ENCODE data around the gene B4GALT2. TPM values are rescaled to one million over a fixed set of nuclear protein-coding genes. Genes with fewer than 3 reads are reported as not detected.

The B4GALT2 gene
- total and polyA plus RNA-seq, 2 donors (not counting 3 experiments of a cell fraction or from before 2014, with no cell fraction given), result 80.0 to 103 TPM

- H3K27ac ChIP-seq (ENCODE audit: insufficient read depth, low read depth, low read length), result no peak overlapping the region
- no peak for DNase-seq (ENCODE audit: low read depth, low spot score)
- H3K4me3 ChIP-seq (replicated peaks in 1 of 3; ENCODE audit: insufficient read depth in 1 of 3, low read depth in 1 of 3, low read length in 3 of 3), result no peak overlapping the region
- H3K4me1 ChIP-seq (ENCODE audit: control insufficient read depth, extremely low read depth, insufficient read depth, low read length), result peaks cover 15% of the 10 kb centered on the region
- intact Hi-C loops (cut with micrococcal nuclease), result no loop called here
- no peak overlapping the region for H2AFZ ChIP-seq (ENCODE audit: low read depth, low read length)
- H3K36me3 ChIP-seq (ENCODE audit: control insufficient read depth in 2 of 2, extremely low read depth in 1 of 2, insufficient read depth in 2 of 2, low read length in 2 of 2), result peaks cover 0 to 13% of the 10 kb centered on the region in 2 experiments
- TF ChIP-seq MYC (IDR thresholded peaks at IDR 0.05; ENCODE audit: low read depth, low read length) (no peak), MAX (IDR thresholded peaks at IDR 0.05; ENCODE audit: insufficient read depth, insufficient read length) (no peak), JUN (IDR thresholded peaks at IDR 0.05; ENCODE audit: borderline replicate concordance, insufficient read depth, insufficient read length, low read depth) (no peak), FOS (IDR thresholded peaks at IDR 0.05; ENCODE audit: borderline replicate concordance, insufficient read depth, low read length) (no peak), POLR2A (IDR thresholded peaks at IDR 0.05; ENCODE audit: low read depth, low read length) (no peak), EZH2 (IDR thresholded peaks at IDR 0.05; ENCODE audit: borderline replicate concordance, low read depth, low read length, severe bottlenecking) (no peak), CTCF (IDR thresholded peaks at IDR 0.05; ENCODE audit: extremely low read depth in 1 of 2, insufficient read depth in 1 of 2, low read depth in 1 of 2, low read length in 2 of 2) (no peak), POLR2AphosphoS5 (IDR thresholded peaks at IDR 0.05; ENCODE audit: insufficient read depth, low read depth, low read length) (no peak), GATA2 (IDR thresholded peaks at IDR 0.05; ENCODE audit: insufficient read depth, insufficient read length, low read depth, low read length) (no peak)
- dilution Hi-C loops (cut with MboI; ENCODE audit: extremely low pct_ligation_motif_present, low sequenced_read_pairs), result no loop called here
- no peaks in the 10 kb centered on the region for H4K20me1 ChIP-seq (replicated peaks; ENCODE audit: control insufficient read depth, extremely low read depth, insufficient read depth, low read length)
- ChIA-PET CTCF (interaction anchor here (1.5 kb wide), 1 partner anchor 77 kb away, joined by 5 read pairs; no protein-coding TSS in a partner anchor), POLR2A (no interaction called here)
- BruUV-seq (replicated peaks), result no TSS peak
- H3K27me3 ChIP-seq (ENCODE audit: control insufficient read depth in 2 of 2, insufficient read depth in 2 of 2, low read length in 2 of 2), result no peaks in the 10 kb centered on the region
- no peaks in the 10 kb centered on the region for H3K9me1 ChIP-seq (replicated peaks; ENCODE audit: control insufficient read depth, extremely low read depth, insufficient read depth, low read length)
- peak overlapping the region; percentile 70 for H3K4me2 ChIP-seq (ENCODE audit: insufficient read depth, low read length)
- FAIRE-seq, result no peak
- H3K79me2 ChIP-seq (ENCODE audit: control insufficient read depth, insufficient read depth, low read length), result peaks cover 15% of the 10 kb centered on the region
- no peak overlapping the region for H3K9ac ChIP-seq (replicated peaks; ENCODE audit: extremely low read depth, insufficient read depth, low read length)
- H3K9me3 ChIP-seq (replicated peaks; ENCODE audit: control insufficient read depth, insufficient read depth, low read length), result no peaks in the 10 kb centered on the region
These were observed 8.1 kb upstream of the B4GALT2 start for GRCh38 chr1:43970911-43971310.

Measured in endothelial cell of umbilical vein (primary cell).